Measurements from ENCODE around the gene VIPR1. TPM values are rescaled to one million over a fixed set of nuclear protein-coding genes. Genes with fewer than 3 reads are reported as not detected.

VIPR1 gene
- total RNA-seq, 4 donors from 2014 or later, result 6.3 to 117 (median 26.0) TPM

- Histone ChIP-seq H3K9me3 (no peaks in the 10 kb centered on the region), H3K27me3 (no peaks in the 10 kb centered on the region), H3K4me1 (no peaks in the 10 kb centered on the region), H3K36me3 (no peaks in the 10 kb centered on the region), H3K4me3 (replicated peaks in 1 of 3) (no peak overlapping the region), H3K27ac (no peak overlapping the region)
- TF ChIP-seq POLR2A (IDR thresholded peaks at IDR 0.05), result no peak
- no peak for DNase-seq
- intact Hi-C loops (cut with DNase I), result no loop called here
- 80 to 85% methylated on average over 1 of the region's 1 CpG for WGBS, 2 donors
These were observed 39.4 kb upstream of the VIPR1 start for GRCh38 chr3:42463093-42463492.

DNA sequence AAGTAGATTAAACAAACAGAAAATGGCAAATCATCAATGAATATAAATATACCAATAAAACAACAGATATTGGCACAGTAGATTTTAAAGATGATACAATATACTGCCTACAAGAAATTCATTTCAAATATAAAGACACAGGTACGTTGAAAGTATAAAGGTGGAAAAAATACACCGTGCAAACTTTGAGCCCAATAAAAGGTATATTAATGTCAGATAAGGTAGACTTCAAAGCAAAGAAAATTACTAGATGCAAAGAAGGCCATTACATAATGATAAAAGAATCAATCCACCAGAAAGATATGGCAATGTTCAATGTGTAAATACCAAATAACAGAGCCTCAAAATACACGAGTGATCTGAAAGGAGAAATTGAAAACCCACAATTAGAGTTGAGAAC lies 34.3 kb upstream of the VIPR1 start:
- no peak overlapping the region for H3K27ac ChIP-seq
- H3K4me1 ChIP-seq, result peaks cover 0 to 4% of the 10 kb centered on the region in 2 donors
- intact Hi-C loops (cut with DNase I), result no loop called here
- H3K9me3 ChIP-seq, result no peaks in the 10 kb centered on the region
- no peaks in the 10 kb centered on the region for H3K36me3 ChIP-seq
- 91 to 93% methylated on average over 3 of the region's 3 CpGs for WGBS, 2 donors
- no peak for DNase-seq
- TF ChIP-seq, protein P1, sequence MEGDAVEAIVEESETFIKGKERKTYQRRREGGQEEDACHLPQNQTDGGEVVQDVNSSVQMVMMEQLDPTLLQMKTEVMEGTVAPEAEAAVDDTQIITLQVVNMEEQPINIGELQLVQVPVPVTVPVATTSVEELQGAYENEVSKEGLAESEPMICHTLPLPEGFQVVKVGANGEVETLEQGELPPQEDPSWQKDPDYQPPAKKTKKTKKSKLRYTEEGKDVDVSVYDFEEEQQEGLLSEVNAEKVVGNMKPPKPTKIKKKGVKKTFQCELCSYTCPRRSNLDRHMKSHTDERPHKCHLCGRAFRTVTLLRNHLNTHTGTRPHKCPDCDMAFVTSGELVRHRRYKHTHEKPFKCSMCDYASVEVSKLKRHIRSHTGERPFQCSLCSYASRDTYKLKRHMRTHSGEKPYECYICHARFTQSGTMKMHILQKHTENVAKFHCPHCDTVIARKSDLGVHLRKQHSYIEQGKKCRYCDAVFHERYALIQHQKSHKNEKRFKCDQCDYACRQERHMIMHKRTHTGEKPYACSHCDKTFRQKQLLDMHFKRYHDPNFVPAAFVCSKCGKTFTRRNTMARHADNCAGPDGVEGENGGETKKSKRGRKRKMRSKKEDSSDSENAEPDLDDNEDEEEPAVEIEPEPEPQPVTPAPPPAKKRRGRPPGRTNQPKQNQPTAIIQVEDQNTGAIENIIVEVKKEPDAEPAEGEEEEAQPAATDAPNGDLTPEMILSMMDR (IDR thresholded peaks at IDR 0.05), result no peak
- no peak for TF ChIP-seq POLR2A (IDR thresholded peaks at IDR 0.05)
- H3K27me3 ChIP-seq, result no peaks in the 10 kb centered on the region
- no peak overlapping the region for H3K4me3 ChIP-seq (replicated peaks in 1 of 3)

DNA sequence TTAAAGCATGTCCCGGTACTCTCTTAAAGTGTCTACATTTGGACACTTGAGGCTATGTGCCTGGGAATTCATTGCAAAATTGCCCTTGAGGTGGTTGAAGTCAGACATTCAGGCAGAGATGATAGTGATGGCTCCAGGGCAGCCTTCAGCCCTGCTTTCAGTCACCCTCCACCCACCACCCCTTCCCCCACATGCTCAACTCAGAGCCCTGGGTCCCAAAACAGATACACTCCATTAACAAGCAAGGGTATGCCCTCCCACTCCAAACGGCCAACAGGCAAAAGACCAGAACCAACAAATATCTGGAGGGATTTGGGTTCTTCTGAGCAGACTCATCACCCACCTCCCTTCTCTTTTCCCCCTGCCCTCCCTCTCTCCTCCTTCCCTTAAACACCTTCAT lies 29.9 kb upstream of the VIPR1 start:
- no peaks in the 10 kb centered on the region for H3K36me3 ChIP-seq
- WGBS, 2 donors, result 73 to 82% methylated on average over 2 of the region's 2 CpGs
- no peak for DNase-seq
- H3K4me3 ChIP-seq (replicated peaks in 1 of 3), result no peak overlapping the region
- TF ChIP-seq, protein P1 (IDR thresholded peaks at IDR 0.05), result no peak
- TF ChIP-seq POLR2A (IDR thresholded peaks at IDR 0.05), result no peak
- no peaks in the 10 kb centered on the region for H3K27me3 ChIP-seq
- intact Hi-C loops (cut with DNase I), result no loop called here
- H3K9me3 ChIP-seq, result no peaks in the 10 kb centered on the region
- peaks cover 0 to 11% of the 10 kb centered on the region in 2 donors for H3K4me1 ChIP-seq
- H3K27ac ChIP-seq, result no peak overlapping the region

GRCh38 chr3:42473083-42473932 lies 29.1 kb upstream of the VIPR1 start:
- DNase-seq, result peak in 1 of 2 donors; percentile 11
- WGBS, 2 donors, result 43 to 44% methylated on average over 10 of the region's 10 CpGs
- H3K9me3 ChIP-seq, result no peaks in the 10 kb centered on the region
- H3K27ac ChIP-seq, result no peak overlapping the region
- no peaks in the 10 kb centered on the region for H3K27me3 ChIP-seq
- H3K4me3 ChIP-seq (replicated peaks in 1 of 3), result no peak overlapping the region
- no peaks in the 10 kb centered on the region for H3K36me3 ChIP-seq
- intact Hi-C loops (cut with DNase I), result no loop called here
- peaks cover 0 to 11% of the 10 kb centered on the region in 2 donors for H3K4me1 ChIP-seq
- TF ChIP-seq POLR2A (IDR thresholded peaks at IDR 0.05), result no peak
- TF ChIP-seq, protein P1 (IDR thresholded peaks at IDR 0.05), result no peak

GRCh38 chr3:42476225-42477125 lies 26.0 kb upstream of the VIPR1 start:
- DNase-seq, result peak; percentile 62 to 77
- WGBS, 2 donors, result 43 to 52% methylated on average over 8 of the region's 8 CpGs
- Histone ChIP-seq H3K4me3 (replicated peaks in 1 of 3) (no peak overlapping the region), H3K36me3 (no peaks in the 10 kb centered on the region), H3K27me3 (no peaks in the 10 kb centered on the region), H3K4me1 (peaks cover 0 to 11% of the 10 kb centered on the region in 2 donors), H3K9me3 (no peaks in the 10 kb centered on the region), H3K27ac (peak overlapping the region in 1 of 3 donors; percentile 8)
- intact Hi-C loops (cut with DNase I), result no loop called here
- TF ChIP-seq, protein P1 (IDR thresholded peaks at IDR 0.05), result no peak
- no peak for TF ChIP-seq POLR2A (IDR thresholded peaks at IDR 0.05)

All from thyroid gland (tissue), 4 donors.